NAMALWA (cell line): Measurements from ENCODE around the gene CEP126.

Experiments used
- DNase-seq: peaks from one replicate; pipeline ENCODE4 v3.0.0-alpha.2; 2015; ENCODE audit warnings: low spot score

Gene CEP126

DNA sequence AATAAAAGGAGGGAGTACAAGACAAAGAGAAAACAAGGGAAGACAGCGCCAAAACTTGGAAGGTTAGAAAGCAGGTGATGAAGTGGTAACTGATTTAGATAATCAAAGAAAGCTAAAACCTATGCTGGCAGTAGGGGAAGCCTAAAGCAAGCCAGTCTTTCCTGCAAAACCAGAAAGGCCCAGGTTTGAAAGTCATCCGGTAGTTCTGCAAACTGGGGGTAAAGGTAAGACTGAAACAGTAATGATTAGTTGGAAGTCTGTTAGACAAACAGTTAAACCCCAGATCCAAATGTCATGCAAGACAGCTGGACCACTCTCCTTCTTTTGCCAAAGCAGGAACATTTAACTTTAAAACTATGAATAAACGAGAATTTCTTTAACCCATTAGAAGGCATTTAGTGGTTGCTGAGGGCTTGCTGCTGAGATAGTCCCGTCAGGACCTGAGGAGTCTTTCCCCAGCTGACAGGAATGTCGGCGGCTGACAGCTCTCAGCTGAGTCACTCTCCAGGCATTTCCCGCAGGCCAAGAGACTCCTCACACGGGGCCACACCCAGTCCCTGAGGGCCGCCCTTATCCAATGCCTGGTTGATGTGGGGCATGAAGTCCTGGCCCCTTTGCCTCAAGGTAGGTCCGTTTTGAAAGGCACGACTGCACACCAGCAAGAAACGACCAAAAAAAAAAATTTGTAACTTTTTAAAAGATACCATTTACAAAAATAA, 96.1 kb downstream of the CEP126 start:
- no peak for DNase-seq

DNA sequence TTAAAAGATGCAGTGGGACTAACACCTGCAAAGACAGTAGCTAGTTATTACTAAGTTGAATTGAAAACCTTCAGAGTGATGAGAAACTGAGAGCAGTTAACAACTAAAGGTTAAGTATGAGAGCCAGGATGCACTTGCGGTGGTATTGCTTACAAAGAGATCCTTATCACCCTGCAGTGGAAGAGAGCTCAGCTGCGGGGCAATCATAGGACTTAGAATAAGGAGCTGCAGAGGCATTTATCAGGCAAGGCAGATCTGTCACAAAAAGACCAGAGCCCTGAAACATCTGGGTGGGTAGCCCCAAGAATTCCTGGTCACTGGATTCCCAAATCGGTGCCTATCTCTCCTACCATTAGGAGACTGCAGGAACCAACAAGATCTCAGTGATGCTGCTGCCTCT, 98.1 kb downstream of the CEP126 start:
- no peak for DNase-seq

DNA sequence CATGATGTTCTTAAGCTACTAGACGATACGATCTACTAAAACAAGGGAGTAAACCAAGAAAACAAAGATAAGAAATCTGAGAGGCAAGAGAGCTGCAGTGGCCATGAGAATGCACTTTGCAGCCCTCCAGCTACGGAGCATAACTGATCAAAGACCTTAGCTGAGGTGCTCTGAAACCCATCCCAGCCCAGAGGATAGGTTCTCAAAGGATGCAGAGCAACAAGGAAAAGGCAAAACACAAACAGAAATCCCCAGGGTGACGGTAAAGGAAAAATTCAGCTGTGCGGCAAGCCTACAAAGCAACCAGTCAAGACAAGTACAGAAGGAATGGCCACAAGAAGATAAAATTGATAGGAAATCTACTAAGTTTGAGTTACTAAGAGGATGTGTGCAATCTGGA, 99.9 kb downstream of the CEP126 start:
- no peak for DNase-seq

DNA sequence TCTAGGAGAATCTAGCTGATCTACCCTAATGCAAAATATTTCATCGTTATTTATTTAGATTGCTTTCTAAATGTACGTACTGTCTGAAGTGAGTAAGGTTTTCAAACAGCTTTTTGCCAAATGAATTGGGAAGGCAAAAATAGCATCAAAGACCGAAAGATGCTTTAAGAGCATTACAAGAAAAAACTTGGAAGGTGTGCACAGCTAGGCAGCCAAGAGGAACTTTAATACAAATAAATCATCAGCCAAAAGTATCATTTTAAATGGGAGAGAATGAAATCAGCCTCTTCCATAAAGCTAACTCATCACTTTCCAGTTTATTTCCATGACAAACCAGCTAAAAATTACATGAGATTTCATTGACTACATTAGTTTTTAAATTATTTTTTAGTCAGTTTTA, 102.2 kb downstream of the CEP126 start:
- DNase-seq = no peak

DNA sequence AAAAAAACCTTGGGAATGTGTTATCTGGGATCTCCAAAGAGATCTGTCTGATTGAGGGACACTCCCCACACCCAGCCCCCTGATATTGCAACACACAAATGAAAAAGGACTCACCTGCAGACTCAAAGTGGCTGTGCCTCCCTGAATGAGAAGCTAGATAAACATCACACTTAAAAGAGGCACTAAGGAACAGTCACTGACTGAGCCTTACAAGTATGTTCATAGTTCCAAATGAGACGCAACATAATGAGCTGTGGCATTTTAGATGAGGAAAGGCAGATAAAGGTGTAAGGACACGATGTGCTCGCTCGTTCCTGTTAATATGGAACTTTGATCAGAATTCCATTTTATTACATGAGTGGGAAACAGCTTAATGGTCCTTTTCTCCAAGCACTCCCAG, 111.4 kb downstream of the CEP126 start:
- no peak for DNase-seq

DNA sequence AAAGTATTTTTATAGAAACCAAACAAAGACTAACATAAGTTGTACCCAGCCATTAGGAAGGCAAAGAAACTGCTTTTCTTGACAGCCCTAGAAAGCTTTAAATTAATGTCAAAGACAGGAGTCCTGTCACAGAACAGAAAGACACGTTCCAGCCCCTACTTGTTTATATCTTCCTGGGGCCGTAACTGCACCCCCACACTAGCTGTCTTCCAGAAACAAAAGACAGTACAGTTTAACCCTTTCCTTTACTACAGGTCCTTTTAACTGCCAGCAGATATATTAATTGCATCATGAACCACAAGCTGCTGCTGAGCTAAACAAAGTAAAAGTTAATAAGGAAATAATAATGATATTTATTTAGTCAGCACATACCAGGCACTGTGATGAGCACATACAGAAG, 112.1 kb downstream of the CEP126 start:
- no peak for DNase-seq

DNA sequence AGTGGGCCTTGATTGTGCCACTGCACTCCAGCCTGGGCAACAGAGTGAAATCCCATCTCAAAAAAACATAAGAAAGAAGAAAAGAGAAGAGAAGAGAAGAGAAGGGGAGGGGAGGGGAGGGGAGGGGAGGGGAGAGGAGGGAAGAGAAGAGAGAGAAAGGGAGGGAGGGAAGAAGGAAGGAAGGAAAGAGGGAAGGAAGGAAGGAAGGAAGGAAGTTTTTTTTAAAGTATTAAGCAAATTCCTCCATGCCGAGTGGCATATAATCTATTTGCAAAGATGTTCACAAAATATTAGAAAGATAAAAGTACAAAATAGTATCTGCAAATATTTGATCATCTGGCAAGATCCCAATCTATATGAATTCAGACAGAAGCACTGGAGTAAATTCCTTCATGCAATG, 121.9 kb downstream of the CEP126 start:
- DNase-seq = no peak

DNA sequence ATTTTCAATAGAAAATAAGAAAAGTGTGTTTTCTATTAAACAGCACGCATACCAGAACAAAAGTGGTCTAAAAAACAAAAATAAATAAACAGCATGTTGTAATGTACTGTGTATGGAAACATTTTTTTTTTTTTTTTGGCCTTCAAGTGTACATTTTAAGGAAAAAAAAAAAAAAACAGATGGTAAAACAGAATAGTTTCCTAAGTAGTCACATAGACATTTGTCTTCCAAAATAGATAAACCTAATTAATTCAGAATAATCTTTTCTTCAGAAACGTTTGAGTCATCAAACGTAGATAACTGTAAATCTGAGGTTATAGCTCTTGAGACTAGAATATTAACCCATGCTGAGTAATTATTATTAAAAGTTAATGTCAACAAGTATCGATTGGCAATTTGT, 132.0 kb downstream of the CEP126 start:
- no peak for DNase-seq

DNA sequence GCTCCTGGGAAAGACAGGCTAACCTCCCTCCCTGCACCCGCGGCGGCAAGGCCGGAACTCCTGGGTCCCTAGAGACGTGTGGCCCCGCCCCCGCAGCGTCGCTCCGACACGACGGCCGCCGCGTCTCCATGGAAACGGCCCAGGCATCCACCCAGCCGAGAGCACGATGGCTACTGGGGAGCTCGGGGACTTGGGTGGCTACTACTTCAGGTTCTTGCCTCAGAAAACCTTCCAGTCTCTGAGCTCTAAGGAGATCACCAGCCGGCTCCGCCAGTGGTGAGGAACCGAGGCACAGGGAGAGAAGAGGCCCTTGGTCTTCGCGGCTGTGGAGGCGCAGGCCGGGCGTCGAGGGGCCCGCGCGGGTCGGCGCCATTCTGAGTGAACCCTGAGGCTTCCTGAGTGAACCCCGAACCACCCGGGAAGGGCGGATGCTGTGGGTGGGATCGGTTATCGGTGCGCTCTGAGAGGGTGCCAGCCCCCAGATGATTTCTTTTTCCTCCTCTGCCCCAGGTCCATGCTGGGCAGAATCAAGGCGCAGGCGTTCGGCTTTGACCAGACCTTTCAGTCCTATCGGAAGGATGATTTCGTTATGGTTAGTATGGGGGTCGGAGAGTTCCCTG, 132.6 kb downstream of the CEP126 start, which contains the start of gene CFAP300:
CFAP300 (plus strand) TSS at position 133 of the 620 bp plus-strand sequence; CDS start at position 167, 34 bp downstream.
- no peak for DNase-seq
